GM12801 (cell line): ENCODE measurements around the gene YPEL2.

Experiments
- TF ChIP-seq, protein P1 (sequence below): IDR thresholded peaks from one replicate; pipeline ENCODE4 v1.5.1; 2011; ENCODE audit warnings: control low read depth; ENCODE audit not compliant: insufficient read length; ENCODE audit errors: extremely low read depth

YPEL2 gene

GRCh38 chr17:59389066-59389465, 57.6 kb downstream of the YPEL2 start:
- TF ChIP-seq, protein P1, sequence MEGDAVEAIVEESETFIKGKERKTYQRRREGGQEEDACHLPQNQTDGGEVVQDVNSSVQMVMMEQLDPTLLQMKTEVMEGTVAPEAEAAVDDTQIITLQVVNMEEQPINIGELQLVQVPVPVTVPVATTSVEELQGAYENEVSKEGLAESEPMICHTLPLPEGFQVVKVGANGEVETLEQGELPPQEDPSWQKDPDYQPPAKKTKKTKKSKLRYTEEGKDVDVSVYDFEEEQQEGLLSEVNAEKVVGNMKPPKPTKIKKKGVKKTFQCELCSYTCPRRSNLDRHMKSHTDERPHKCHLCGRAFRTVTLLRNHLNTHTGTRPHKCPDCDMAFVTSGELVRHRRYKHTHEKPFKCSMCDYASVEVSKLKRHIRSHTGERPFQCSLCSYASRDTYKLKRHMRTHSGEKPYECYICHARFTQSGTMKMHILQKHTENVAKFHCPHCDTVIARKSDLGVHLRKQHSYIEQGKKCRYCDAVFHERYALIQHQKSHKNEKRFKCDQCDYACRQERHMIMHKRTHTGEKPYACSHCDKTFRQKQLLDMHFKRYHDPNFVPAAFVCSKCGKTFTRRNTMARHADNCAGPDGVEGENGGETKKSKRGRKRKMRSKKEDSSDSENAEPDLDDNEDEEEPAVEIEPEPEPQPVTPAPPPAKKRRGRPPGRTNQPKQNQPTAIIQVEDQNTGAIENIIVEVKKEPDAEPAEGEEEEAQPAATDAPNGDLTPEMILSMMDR, result no peak

DNA sequence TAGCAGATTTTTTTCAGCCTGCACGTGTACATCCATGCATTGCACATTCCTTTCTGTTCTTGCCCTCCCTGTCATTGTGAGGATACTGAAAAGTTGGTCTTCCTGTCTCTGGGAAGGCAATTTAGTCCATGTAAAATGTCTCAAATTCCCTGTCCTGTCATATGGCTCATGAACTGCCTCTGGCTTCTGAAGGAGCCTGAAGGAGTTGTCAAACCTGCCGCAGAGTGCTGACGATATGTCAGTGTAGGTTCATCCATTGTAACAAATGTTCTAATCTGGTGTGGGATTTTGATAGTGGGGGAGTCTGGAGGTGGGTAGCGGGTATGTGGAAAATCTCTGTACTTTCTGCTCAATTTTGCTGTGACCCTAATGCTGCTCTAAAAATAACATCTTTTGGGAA, 59.6 kb downstream of the YPEL2 start:
- TF ChIP-seq, protein P1, result no peak

- TF ChIP-seq, protein P1, result no peak
Observed at GRCh38 chr17:59392973-59393679, 61.7 kb downstream of the YPEL2 start.

DNA sequence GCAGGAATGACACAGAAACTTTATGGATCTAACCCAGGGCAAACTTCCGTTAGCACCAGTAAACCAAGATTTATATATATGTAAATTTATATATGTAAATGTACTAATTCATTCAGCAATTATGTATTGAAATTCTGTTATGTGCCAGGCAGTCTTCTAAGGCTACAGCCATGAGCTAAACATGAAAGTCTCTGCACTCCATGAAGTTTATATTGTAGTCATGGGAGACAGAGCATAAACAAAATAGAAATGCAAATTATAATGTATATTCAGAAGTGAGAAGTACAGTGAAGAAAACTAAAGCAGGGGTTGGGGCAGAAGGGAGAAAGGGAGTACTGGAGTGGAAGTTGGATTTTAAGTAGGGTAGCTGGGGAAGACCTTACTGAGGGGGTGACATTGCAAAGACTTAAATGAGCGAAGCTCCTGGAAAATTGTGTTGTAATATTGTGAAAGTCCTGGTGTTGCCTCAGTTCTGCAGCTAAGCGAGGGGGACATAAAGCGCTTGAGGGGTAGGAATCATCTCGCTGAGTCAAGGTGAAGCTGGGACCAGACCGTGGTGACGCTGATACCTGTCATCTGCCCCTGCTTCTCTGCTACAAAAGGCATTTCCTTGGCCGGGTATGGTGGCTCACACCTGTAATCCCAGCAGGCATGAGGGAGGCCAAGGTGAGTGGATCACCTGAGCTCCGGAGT, 64.8 kb downstream of the YPEL2 start:
- TF ChIP-seq, protein P1, result no peak

GRCh38 chr17:59397316-59398073, 66.0 kb downstream of the YPEL2 start:
- TF ChIP-seq, protein P1, result no peak

DNA sequence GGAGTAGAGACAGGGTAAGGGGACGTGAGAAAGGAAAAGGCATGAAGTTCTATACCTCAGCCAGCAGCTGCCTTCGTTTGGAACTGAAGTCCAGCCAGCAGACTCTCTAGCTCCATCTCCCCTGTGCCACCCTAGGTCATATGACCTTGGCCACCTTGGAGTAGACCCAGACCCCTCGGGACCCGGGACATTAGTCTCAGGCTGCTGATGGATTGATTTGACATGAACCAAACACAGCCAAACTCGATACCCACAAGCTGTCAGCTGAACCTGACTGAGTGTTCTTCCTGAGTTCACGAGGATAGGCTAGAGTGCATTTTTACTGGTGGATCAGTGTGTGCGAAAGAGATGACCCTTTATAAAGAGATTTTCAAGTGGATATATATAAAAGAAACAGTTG, 68.5 kb downstream of the YPEL2 start:
- TF ChIP-seq, protein P1, result no peak

- TF ChIP-seq, protein P1, result no peak
Observed at GRCh38 chr17:59400858-59401257, 69.4 kb downstream of the YPEL2 start.
